Cortex of kidney (tissue), 1 donor: Measurements from ENCODE around the gene TMEM161A.
"Not testable (repeated sequence)": the region's sequence is repeated elsewhere in the genome, so short reads cannot be mapped to it uniquely, and the experiment has no call there.

Source experiments
- DNase-seq: peaks from one replicate; lab custom pipeline; 2025; lab: John Stamatoyannopoulos, UW

TMEM161A gene

DNA sequence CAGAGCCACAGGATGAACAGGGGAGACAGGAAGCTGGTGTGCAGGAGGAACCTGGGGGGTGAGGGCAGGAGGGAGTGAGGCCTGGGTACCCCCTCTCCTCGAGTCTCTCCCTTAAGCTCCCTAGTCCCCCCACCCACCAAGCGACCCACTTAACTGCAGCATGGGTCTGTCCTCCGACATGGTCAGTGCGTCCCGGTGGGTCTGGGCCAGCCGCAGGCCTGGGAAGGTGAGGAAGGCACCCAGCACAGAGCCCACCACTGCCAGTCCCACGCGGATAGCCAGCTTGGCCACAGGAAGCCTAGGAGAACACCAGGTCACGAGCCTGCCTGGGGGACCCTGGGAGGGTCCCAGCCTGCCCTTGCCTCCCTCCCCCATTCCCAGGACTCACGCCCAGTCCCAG, 16.9 kb downstream of the TMEM161A start:
- DNase-seq = no peak

DNA sequence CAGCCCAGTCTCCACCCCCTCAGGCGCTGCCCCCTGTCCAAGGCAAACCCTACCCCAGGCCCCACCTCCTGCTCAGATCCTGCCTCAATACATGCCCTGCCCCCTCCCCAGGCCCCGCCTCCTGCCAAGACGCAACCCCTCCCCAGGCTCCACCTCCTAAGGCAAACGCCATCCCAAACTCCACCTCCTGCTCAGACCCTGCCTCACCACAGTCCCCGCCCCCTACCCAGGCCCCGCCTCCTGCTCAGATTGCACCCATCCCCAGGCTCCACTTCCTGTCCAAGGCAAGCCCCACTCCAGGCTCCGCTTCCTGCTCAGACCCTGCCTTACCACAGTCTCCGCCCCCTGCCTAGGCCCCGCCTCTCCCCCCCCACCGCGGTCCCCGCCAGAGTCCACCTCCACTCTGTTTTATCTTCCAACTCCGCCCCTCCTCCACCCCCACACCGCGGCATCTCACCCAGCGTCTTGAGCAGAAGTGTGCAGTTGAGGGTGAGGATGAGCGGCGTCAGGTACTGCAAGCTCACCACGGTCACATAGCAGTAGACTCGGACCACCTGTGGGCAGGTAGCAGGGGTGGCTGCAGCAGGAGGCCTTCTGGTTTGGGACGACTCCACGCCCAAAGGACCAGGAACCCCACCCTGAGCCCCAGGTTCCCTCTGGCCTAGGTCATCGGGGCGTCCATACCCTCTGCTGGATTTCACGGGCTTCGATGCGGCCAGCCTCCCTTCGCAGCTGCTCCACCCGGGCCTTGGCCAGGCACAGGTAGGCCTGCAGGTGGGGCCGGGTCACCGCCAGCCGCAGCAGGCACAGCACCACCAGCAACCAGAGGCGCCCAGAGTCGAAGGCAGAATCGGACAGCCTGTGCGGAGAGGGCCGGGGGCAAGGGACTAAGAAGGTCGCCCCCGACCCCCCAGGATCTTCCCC, 17.7 kb downstream of the TMEM161A start:
- DNase-seq = no peak

DNA sequence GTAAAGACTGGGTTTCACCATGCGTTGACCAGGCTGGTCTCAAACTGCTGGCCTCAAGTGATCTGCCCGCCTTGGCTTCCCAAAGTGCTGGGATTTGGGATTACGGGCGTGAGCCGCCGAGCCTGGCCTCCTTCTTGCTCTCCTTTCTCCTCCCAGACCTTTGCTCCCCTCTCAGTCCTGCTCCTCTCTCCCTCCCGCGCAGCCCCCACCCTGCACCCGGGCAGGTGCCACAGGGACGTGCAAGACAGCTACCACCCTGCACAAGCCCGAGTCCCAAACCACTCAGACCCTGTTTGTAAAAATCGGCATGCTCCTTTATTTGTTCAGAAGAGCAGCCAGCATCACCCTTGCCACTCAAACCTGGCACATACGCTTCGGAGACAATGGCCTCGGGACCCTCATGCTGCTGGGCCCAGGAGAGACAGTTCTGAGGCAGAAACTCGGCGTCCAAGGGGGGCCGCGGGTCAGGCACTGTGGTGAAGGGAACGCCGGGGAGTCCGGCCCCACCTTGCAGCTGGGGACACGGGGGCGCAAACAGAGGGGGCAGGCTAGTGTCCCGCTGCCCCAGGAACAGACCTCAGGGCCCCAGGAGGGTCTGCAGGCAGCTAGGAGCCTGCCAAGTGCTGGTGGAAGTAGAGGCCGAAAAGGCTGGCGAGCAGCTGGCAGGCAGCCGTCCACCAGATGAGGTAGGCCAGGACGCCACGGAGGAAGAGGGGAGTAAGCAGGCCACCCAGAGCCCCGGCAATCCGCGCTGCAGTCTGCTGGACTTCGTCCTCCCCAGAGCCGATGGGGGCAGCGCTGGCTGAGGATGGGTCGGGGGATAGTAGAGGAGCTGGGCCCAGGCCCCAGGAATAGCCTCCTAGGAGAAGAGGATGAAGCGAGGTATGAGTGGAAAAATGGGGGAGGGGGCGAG, 18.7 kb downstream of the TMEM161A start:
- DNase-seq = no peak

DNA sequence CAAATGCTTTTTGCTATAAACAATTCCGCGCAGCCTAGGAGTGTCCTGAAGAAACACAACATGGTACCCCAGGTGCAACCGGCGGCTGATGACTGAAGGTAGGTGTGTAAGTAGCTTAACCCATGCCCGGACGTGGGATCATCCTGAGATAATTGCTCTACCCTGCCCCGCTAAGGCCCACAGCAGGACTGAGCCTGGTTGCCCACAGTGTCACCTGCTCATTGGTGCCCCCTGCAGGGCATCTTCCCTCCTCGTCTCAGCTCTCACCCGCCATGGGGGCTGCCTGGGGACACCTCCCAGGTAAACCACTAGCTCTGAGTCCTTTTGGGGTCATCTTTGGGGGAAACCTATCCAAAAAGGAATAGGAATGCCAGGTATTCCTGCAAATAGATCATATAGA, 22.3 kb downstream of the TMEM161A start:
- DNase-seq = no peak

DNA sequence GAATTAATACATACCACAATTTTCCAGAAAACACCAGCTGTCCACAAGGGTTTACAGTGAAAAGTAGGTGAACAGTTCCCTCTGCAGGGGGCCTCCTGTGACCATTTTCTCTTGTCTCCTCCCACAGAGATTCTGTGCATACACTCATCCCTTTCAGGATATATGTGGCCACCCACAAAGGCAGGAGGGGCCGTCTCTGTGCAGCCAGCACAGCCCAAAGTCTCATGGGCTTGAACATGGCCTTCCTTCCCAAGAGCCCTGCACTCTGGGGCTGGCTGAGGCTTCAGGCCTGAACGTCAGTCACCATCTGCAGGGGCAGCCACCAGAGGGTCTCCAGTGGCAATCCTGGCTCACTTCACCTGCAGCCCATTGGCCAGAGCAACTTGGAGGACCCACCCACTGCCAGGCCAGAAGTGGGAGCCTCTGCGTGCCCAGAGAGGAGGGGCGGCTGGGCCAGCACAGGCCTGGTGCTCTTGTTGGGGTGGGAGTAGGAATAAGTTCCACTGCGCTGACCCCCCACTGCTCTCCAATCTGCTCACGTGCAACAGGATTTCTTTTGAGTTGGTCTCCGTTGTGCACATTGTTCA, 25.1 kb downstream of the TMEM161A start:
- no peak for DNase-seq

DNA sequence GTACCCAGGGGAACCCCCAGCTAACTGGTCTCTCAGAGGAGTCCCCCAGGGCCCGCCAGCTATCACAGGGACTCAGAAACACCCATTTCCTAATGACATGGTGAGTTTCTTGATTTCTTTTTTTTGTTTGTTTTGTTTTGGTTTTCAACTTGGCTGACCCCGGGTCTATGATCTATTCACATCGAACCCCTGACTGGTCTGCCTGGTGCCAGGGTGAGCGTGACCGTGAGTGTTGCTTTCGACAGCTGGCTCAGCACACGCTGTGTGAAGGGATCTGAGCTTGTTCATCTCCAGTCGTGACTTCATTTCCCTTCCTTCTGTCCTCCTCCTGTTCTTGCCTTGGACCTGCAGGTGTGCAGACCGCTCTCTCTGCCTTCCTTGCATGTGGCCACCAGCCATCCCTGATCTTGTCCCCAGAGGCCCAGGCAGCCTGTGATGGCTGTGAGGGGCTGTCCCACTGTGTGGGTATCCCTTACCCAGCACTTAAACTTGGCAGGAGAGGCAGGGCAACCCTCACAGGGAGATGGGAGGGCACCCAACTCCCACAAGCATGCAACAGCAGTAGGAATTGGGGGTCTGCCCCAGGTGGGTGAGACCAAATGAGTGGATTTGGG, 26.2 kb downstream of the TMEM161A start:
- DNase-seq = no peak

DNA sequence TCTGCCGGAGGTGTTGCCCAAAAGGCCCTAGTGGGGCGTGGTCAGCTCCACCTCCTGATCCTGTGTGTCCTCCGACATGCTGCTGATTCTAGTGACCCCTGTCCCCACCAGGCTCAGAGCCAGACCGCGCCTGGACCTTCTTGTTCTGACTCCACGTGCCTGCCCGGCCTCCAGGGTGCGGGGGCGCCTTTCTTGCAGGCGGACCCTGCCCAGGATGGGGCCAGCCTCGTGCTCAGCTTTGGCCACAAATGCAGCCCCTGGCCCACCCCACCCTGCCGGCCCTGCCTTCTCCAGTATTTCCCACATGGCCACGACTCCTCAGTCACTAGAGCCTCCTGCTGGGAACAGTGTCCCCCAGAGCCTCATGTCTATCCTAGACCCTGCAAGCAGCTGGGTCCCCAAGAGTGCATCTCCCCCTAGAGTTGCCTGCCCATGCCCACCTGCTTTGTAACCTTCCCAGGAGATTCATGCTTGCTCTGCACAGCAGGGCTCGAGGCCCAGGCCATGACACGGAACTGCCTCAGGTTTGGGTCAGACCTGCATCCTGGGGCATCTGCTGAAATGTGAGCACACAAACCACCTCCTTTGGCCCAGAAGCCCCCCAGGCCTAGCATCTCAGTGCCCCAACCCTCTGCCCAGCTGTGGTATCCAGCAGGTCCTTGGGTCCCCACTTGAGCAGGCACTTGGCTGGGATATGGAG, 27.0 kb downstream of the TMEM161A start:
- no peak for DNase-seq

DNA sequence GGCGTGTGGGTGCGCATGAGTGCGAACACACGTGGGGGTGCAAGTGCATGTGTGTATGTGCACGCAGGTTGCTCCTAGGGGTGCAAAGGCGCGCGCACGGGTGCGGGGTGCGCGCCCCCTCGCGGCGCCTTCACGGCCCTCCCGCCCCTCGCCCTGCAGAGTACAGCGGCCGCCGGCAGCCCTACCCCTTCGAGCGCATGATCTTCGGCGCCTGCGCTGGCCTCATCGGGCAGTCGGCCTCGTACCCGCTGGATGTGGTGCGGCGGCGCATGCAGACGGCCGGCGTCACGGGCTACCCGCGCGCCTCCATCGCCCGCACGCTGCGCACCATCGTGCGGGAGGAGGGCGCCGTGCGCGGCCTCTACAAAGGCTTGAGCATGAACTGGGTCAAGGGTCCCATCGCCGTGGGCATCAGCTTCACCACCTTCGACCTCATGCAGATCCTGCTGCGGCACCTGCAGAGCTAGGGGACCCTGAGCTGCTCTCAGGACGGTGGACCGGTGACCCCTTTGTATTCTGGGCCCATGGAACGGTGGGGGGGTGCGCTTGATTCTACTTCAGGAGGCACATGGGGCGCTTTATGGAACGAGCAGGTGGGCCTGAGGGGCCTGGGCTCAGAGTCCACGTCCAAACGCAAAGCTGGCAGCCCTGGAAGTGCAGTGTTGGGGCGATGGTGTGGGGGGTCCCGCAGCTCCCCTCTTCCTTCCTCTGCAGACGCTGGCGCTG, 27.7 kb downstream of the TMEM161A start:
- no peak for DNase-seq

DNA sequence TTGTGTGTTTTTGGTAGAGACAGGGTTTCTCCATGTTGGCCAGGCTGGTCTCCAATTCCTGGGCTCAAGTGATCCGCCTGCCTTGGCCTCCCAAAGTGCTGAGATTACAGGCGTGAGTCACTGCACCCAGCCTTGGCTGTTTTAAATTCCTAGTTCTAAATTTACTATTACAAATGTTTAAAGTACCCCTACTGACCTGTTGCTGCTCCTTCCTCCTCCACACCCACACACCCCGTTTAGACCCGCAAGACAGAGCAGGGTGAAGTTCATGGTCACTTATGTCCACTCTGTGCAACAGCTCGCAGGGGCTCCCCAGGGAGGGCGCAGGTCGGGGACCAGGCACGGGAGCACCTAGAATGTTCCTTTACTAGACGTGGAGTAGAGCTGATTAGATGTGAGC, 28.7 kb downstream of the TMEM161A start:
- DNase-seq = no peak

DNA sequence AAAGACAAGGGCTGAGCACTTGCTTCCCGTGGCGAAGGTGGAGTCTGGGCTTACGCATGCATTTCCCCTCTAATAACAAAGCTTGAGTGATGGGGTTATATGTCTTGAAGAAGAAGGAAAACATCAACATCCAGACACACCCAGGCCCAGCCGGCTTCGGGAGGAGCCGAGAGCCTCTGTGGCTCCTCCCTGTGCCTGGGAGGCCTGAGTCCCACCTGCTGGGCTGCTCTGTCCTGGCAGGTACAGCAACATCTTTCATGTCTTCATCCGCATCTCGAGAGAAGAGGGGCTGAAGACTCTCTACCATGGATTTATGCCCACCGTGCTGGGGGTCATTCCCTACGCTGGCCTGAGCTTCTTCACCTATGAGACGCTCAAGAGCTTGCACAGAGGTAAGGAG, 30.6 kb downstream of the TMEM161A start:
- no peak for DNase-seq

DNA sequence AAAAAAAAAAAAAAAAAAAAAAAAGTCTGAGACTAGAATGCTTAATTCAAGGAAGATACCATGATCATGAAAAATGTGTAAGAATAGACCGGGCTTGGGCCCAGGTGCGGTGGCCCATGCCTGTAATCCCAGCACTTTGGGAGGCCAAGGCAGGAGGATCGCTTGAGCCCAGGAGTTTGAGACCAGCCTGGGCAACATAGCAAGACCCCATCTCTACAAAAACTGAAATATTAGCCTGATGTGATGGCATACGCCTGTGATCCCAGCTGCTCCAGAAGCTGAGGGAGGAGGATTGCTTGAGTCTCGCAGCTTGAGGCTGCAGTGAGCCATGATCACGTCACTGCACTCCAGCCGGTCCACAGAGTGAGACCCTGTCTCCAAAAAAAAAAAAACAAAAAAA, 31.3 kb downstream of the TMEM161A start:
- not testable (repeated sequence) for DNase-seq

DNA sequence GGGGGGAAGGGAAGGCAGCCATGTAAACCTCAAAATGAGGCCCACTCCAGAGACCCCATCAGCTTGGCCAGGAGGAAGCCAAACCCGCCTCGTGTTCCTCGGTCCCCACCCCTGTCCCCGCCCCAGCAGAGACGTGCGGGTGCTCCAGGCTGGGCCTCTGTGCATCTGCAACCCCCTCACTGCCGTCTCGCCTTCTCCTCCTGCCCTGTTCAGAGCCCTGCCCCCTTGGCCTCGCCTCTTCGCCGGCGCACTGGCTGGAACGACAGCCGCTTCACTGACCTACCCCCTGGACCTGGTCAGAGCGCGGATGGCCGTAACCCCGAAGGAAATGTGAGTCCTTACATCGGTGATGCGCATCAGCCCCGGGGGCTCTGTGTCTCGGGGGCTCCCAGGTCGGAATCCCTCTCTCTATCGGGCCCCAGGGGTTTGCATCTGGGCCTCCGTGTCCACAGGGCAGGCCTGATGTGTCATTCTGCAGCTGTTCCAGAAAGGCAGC, 32.2 kb downstream of the TMEM161A start:
- no peak for DNase-seq

DNA sequence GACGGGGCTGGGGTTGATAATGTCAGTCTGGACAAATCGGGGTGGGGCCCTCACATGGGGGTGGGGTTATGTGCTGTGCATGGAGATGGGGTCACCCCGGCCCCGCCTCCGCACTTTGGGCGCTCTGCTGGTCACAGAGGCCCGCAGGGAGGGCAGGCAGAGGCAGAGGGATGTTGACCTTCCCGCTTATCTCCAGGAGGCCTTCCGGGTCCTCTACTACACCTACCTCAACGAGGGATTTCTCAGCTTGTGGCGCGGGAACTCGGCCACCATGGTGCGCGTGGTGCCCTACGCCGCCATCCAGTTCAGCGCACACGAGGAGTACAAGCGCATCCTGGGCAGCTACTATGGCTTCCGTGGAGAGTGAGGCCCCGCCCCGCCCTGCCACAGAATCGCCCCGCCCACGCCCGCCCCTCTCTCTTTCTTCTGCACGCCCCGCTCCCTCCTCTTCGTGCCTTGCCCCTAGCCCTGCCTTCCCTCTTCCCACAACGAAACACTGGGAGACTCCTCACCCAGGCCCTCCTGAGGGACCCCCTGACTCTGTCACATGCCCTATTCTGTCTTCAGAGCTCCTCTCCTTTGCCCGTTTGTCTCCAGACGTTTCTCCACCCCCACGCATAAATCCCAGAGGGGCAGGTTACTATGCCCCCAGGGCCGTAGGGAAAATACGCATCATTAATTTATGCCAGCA, 32.8 kb downstream of the TMEM161A start:
- DNase-seq = no peak

DNA sequence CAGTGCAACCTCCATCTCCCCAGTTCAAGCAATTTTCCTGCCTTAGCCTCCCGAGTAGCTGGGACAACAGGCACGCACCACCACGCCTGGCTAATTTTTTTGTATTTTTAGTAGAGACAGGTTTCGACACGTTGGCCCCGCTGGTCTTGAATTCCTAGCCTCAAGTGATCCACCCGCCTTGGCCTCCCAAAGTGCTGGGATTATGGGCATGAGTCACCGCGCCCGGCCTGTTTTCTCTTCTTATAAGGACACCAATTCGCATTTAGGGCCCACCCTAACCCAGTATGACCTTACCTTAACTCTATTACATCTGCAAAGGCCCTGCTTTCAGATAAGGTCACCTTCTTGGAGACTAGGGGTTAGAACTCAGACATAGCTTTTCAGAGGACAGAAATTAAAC, 35.1 kb downstream of the TMEM161A start:
- no peak for DNase-seq

DNA sequence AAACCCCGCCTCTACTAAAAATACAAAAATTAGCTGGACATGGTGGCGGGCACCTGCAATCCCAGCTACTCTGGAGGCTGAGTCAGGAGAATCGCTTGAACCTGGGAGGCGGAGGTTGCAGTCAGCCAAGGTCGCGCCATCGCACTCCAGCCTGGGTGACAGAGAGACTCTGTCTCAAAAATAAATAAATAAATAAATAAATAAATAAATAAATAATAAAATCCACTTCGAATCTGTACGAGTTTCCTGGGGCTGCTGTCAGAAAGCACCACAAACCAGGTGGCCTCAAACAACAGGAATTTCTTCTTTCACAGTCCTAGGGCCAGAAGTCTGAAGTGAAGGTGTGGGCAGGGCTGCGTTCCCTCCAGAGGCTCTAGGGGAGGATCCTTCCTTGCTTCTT, 35.7 kb downstream of the TMEM161A start:
- not testable (repeated sequence) for DNase-seq

DNA sequence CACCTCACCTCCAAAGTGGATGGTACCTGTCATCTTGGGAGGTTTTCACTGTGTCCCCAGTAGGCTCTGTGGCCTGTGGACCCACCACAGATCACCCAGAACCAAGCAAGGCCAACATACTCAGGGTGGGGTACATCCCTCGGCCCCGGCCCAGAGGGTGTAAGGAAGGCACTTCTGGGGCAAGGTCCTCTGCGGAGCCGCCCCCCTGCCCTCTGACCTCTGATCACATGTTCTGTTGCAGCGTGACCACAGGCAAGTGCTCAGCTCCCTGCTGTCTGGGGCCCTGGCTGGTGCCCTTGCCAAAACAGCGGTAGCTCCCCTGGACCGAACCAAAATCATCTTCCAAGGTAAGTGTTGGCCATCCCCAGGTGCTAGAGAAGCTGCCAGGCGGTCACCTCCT, 36.7 kb downstream of the TMEM161A start:
- DNase-seq = no peak

DNA sequence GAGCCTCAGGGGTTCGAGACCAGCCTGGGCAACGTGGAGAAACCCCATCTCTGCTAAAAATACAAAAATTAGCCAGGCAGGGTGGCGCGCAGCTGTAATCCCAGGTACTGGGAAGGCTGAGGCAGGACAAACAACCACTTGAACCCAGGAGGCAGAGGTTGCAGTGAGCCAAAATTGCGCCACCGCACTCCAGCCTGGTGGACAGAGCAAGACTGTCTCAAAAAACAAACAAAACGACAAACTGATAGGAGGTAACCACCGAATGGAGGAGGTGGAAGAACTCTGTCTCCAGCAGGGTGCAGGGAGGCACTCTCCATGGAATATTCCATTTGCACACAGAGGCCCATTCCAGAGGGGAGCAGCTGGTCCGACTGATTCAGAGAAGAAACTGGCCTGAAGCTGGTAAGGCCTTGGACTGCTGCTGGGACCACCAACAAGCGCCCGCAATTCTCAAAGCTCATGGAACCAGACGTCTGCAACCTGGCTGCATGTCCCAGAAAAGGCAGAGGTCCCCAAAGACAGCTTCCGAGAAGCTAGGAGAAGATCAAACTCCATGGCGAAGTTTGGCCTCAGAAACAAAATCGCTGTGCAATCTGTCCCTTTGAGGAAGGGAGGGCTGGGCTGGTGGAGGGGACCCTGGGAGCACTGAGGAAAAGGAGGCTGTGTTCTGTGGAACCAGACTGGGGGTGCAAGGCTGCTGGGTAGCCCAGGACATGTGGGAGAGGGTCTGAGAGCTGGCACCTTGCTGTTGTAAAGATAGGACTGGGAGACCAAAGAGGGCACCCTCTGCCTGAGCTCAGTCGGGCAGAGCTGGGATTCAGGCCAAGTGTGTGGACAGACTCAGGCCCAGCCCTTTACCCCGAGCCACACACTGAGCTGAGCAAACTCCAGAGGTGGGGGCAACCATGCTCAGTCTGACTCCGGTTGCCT, 39.3 kb downstream of the TMEM161A start:
- DNase-seq = no peak

DNA sequence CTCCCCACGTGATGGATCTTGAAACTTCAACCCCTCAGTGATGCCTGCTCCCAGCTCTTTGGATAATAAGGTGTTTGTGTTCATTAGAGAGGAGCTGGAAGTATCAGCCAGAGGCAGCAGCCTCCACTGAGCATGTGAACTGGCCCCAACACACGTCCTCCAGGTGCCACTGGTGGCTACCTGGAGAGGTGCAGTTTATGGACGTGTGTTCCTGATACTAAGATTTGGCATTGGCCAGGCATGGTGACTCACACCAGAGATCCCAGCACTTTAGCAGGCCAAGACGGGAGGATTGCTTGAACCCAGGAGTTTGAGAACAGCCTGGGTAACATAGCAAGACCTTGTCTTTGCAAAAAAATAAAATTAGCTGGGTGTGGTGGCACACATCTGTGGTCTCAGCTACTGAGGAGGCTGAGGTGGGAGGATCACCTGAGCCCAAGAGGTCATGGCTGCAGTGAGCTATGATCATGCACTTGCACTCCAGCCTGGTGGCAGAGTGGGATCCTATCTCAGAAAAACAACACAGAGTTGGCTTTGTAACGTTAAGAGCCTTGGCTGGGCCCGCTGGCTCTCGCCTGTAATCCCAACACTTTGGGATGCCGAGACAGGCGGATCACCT, 40.1 kb downstream of the TMEM161A start:
- DNase-seq = no peak
